Fibroblast of skin of abdomen (primary cell): ENCODE measurements around the gene CEMIP.
A peak's percentile ranks its signal among the peaks of the same experiment; 100 is the strongest.

Experiments used
- DNase-seq: peaks from one replicate; pipeline ENCODE4 v3.0.0-alpha.2; 2013

Gene CEMIP

GRCh38 chr15:80895091-80895490 lies 115.9 kb downstream of the CEMIP start:
- no peak for DNase-seq

GRCh38 chr15:80895965-80896364 lies 116.8 kb downstream of the CEMIP start:
- no peak for DNase-seq

- no peak for DNase-seq
These were observed 118.9 kb downstream of the CEMIP start for GRCh38 chr15:80898040-80898439.

GRCh38 chr15:80902298-80902801 lies 123.2 kb downstream of the CEMIP start:
- DNase-seq, result no peak

- DNase-seq, result no peak
These were observed 125.8 kb downstream of the CEMIP start for GRCh38 chr15:80904998-80905397.

- DNase-seq, result peak; percentile 24
These were observed 127.1 kb downstream of the CEMIP start for GRCh38 chr15:80906159-80906766.

- DNase-seq, result no peak
These were observed 132.7 kb downstream of the CEMIP start for GRCh38 chr15:80911821-80912220.

GRCh38 chr15:80912673-80913072 lies 133.5 kb downstream of the CEMIP start:
- no peak for DNase-seq

- no peak for DNase-seq
These were observed 134.4 kb downstream of the CEMIP start for GRCh38 chr15:80913541-80913940.

GRCh38 chr15:80915472-80915871 lies 136.3 kb downstream of the CEMIP start:
- DNase-seq, result no peak

- no peak for DNase-seq
These were observed 136.9 kb downstream of the CEMIP start for GRCh38 chr15:80916056-80916455.

- no peak for DNase-seq
These were observed 139.1 kb downstream of the CEMIP start for GRCh38 chr15:80918196-80918783.

- DNase-seq, result no peak
These were observed 141.1 kb downstream of the CEMIP start for GRCh38 chr15:80920271-80920699.

- no peak for DNase-seq
These were observed 142.7 kb downstream of the CEMIP start for GRCh38 chr15:80921736-80922410.

- no peak for DNase-seq
These were observed 144.5 kb downstream of the CEMIP start for GRCh38 chr15:80923668-80924067.

- DNase-seq, result no peak
These were observed 145.1 kb downstream of the CEMIP start for GRCh38 chr15:80924278-80924677.

GRCh38 chr15:80925597-80926059 lies 146.5 kb downstream of the CEMIP start:
- no peak for DNase-seq

- no peak for DNase-seq
These were observed 147.0 kb downstream of the CEMIP start for GRCh38 chr15:80926126-80926525.

- DNase-seq, result peak; percentile 76
These were observed 150.1 kb downstream of the CEMIP start for GRCh38 chr15:80929225-80929624.

- DNase-seq, result peak; percentile 10
These were observed 150.5 kb downstream of the CEMIP start for GRCh38 chr15:80929689-80930088.

GRCh38 chr15:80931191-80931590 lies 152.0 kb downstream of the CEMIP start:
- no peak for DNase-seq

GRCh38 chr15:80931721-80932512 lies 152.7 kb downstream of the CEMIP start:
- DNase-seq, result no peak

- no peak for DNase-seq
These were observed 153.3 kb downstream of the CEMIP start for GRCh38 chr15:80932513-80932815.
